GM12872 (cell line): ENCODE data around the gene CHAF1B.

Experiments used
- TF ChIP-seq, protein P1 (sequence below): IDR thresholded peaks from 3 replicates; pipeline ENCODE4 v1.5.1; 2011; ENCODE audit warnings: low read depth, mild to moderate bottlenecking, low read length, moderate library complexity; ENCODE audit not compliant: insufficient read depth

Gene CHAF1B

DNA sequence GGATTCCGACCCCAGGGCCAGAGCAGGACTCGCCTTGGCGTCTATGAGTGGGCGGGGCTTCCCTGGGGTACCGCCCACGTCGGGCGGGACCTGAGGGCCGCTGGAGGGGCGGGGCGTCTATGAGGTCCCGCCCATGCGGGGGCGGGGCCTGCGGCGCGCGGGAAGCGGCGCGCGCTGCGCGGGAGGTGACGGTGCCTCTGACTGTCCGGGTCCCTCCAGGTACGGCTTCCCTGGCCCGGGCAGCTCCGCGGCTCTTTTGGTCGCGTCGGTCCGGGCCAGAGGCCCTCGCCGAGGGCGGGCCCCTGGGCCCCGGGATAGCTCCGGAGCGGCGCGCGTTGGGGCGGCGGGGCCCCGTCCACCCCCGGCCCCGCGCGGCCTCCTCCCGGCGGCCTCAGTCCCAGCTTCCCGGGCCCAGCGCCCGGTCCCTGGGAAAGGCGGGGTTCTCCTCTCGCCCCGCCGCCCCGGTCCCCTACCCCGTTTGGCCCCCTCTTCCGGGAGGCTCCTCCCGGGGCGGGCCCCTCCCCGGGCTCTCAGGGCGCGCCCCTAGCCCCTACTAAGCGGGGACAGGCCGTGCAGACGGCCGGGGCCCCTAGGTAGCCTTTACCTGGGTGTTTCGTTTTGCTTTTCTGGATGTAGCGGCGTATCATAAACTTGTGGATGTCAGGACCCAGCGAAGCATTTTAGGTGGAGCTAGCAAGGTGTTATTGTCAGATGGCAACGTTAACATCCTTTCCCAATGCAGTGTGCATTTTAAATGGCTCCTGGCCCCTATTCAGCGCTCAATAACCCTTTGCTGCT lies at the start of gene CHAF1B:
Gene CHAF1B (plus strand): TSS at position 160 of the 798 bp plus-strand sequence. CDS start 745 bp downstream, outside the sequence.
- TF ChIP-seq, protein P1, sequence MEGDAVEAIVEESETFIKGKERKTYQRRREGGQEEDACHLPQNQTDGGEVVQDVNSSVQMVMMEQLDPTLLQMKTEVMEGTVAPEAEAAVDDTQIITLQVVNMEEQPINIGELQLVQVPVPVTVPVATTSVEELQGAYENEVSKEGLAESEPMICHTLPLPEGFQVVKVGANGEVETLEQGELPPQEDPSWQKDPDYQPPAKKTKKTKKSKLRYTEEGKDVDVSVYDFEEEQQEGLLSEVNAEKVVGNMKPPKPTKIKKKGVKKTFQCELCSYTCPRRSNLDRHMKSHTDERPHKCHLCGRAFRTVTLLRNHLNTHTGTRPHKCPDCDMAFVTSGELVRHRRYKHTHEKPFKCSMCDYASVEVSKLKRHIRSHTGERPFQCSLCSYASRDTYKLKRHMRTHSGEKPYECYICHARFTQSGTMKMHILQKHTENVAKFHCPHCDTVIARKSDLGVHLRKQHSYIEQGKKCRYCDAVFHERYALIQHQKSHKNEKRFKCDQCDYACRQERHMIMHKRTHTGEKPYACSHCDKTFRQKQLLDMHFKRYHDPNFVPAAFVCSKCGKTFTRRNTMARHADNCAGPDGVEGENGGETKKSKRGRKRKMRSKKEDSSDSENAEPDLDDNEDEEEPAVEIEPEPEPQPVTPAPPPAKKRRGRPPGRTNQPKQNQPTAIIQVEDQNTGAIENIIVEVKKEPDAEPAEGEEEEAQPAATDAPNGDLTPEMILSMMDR, result no peak

DNA sequence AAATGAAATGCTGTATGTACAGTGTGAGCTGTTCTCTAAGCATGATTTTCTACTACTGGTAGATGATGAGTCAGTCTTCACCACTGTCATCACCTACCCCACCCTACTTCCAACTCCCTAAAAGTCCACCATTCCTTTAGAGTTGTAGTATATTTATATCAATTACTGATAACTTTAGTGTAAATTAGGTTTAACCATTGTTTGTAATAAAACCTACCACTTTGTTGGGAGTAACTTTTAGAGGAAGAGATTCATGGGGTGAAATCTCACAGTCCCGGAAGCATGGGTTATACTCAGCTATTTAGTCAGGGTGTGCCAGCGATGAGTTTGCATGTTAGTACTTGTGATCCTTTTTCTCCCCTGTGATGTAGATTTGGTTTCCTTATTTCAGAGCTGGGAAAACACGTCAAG lies 48.1 kb upstream of the CHAF1B start:
- TF ChIP-seq, protein P1, result no peak

DNA sequence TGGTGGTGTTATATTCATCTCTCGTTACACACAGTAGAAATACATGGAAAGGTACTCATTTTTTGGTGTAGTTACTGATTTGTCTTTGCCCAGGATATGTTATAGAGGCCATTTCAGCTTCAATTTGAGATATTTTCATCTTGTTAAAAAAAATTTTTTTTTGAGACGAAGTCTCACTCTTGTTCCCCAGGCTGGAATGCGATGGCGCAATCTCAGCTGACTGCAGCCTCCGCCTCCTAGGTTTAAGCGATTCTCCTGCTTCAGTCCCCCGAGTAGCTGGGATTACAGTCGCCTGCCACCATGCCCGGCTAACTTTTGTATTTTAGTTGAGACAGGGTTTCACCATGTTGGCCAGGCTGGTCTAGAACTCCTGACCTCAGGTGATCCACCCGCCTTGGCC lies 46.2 kb upstream of the CHAF1B start:
- TF ChIP-seq, protein P1, result no peak

DNA sequence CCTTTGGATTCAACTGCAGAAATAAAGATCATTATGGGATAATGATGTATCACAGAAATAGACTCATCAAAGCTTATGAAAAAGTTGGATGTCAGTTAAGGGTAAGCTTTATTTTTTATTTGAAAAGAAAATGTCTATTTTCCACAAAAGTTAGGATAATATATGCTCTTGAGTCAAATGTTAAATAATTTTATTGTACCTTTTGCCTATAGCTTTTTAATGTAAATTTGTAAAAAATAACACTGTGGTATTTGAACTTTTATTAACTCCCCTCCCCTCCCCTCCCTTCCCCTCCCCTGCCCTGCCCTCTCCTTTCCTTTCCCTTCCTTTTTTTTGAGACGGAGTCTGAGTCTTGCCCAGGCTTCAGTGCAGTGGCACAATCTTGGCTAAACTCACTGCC lies 40.3 kb upstream of the CHAF1B start:
- TF ChIP-seq, protein P1, result no peak

DNA sequence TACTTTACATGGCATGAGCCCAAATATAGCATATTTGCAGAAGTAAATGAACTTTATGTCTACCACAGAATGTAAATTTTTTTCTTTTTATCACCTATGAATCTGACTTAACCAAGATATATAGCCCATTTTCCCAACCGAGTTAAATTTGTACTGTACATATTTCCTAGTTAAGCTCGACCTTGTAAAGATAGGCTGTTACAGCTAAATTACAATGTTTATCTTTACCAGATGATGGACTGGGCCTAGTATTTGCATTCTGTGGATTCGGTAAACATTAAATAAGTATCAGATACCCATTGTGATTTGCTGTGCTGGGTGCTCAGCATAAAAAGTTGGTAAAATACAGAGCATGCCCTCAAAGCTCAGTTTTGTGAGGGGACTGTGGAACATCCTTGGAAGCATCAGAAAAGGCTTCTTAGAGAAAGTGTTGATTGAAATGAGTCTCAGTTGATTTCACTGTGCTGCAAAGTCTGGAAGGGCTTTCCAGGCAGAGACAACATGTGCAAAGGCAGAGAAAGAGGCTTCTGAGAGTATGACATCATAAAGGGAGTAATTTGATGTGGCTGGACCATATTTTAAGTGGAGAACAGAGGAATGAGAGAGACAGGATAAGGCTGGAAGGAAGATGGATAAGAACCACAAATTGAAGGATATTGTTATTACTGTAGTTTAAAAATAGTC lies 37.8 kb upstream of the CHAF1B start:
- TF ChIP-seq, protein P1, result no peak

DNA sequence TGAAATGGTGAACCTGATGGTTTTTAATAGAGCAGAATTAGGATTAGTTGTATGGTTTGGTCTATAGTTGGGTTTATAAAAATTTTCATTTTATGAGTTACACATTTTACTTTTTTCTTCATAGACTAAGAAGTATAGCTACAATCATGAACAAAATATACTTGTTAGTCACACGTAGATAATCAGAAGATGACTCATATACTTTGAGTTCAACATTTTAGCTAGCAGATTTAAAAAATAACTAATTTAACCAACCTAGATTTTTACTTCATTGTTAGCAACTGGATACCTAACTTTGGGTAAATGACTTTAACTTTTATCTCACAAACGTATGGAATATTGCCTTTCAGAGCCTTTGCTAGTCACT lies 37.2 kb upstream of the CHAF1B start:
- TF ChIP-seq, protein P1, result no peak

DNA sequence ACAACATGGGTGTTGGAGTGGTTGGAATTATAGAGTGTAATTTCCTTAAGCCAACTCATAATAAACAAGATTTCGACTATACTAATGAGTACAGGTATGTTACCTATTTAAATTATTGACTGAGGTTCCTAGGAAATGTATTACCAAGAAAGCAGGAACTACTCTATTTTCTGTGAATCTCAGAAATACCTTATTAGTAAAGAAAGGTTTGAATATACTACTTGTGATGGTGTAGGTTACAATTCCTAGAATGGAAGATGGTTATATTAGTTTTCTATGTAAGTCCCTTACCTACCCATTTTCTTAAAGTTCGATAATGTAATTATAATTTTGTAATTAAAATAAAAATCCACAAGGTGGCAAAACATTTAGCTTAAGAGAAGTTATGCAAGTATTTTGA lies 35.9 kb upstream of the CHAF1B start:
- TF ChIP-seq, protein P1, result no peak
